PC-3 (cell line): ENCODE measurements around the gene FBXO48. TPM values are rescaled to one million over a fixed set of nuclear protein-coding genes. Genes with fewer than 3 reads are reported as not detected.

ENCODE experiments used
- ATAC-seq: fragments of 200-7000 bp; cut with Tn5 transposase; 2 replicates; pipeline ENCODE4 v1.9.1; 2020; ENCODE audit warnings: mild to moderate bottlenecking, moderate library complexity
- BruUV-seq: library from RNA; stranded (reverse); fragments of 400-500 nt; replicated peaks from 2 replicates; lab custom pipeline; 2021; lab: Mats Ljungman, UMichigan
- CTCF ChIA-PET: fragments of 300-600 bp; sonication (Branson Sonifier 250); formaldehyde crosslinking; loops from one replicate; lab custom pipeline; 2022; ENCODE audit warnings: antibody characterized with exemption; lab: Charles Lee
- POLR2A ChIA-PET: fragments of 300-600 bp; sonication (Branson Sonifier 250); formaldehyde crosslinking; loops from one replicate; lab custom pipeline; 2022; ENCODE audit warnings: antibody characterized with exemption; ENCODE audit not compliant: unreplicated experiment; lab: Charles Lee
- DNase-seq: peaks from one replicate; pipeline ENCODE4 v3.0.0-alpha.2; 2015
- H2AFZ ChIP-seq: fragments of 300-600 bp; sonication (generic); 2 replicates; pipeline ENCODE4 v1.6.0; 2016; ENCODE audit warnings: antibody characterized with exemption, low read length
- H3F3A ChIP-seq: fragments of 300-600 bp; sonication (generic); one replicate; pipeline ENCODE4 v1.6.0; 2017; ENCODE audit warnings: antibody characterized with exemption, low read length, control low read depth, mild to moderate bottlenecking; ENCODE audit not compliant: unreplicated experiment
- H3K27ac ChIP-seq: fragments of 300-600 bp; sonication (generic); 2 replicates; pipeline ENCODE4 v1.5.1; 2016; ENCODE audit warnings: mild to moderate bottlenecking, low read length
- H3K27me3 ChIP-seq: fragments of 300-600 bp; sonication (generic); 2 replicates; pipeline ENCODE4 v1.6.1; 2016; ENCODE audit warnings: low read length, mixed read lengths
- H3K36me3 ChIP-seq: fragments of 300-600 bp; sonication (generic); 2 replicates; pipeline ENCODE4 v1.6.1; 2016; ENCODE audit warnings: low read depth, mixed run types, low read length, mixed read lengths
- H3K4me1 ChIP-seq: fragments of 300-600 bp; sonication (generic); 2 replicates; pipeline ENCODE4 v1.5.1; 2016; ENCODE audit warnings: low read length; ENCODE audit not compliant: insufficient read depth
- H3K4me2 ChIP-seq: fragments of 300-600 bp; sonication (generic); 2 replicates; pipeline ENCODE4 v1.6.0; 2016; ENCODE audit warnings: low read length
- H3K4me3 ChIP-seq: fragments of 300-600 bp; sonication (generic); 2 replicates; pipeline ENCODE4 v1.5.1; 2016; ENCODE audit warnings: mild to moderate bottlenecking, low read length, mixed read lengths
- H3K79me2 ChIP-seq: fragments of 300-600 bp; sonication (generic); 2 replicates; pipeline ENCODE4 v1.6.1; 2017; ENCODE audit warnings: low read length, mixed read lengths
- H3K9ac ChIP-seq: fragments of 300-600 bp; sonication (generic); 2 replicates; pipeline ENCODE4 v1.6.0; 2016; ENCODE audit warnings: mild to moderate bottlenecking, low read length
- H3K9me2 ChIP-seq: fragments of 300-600 bp; sonication (generic); replicated peaks from 2 replicates; pipeline ENCODE4 v1.6.1; 2016; ENCODE audit warnings: mixed run types, low read length, mixed read lengths
- H3K9me3 ChIP-seq: fragments of 300-600 bp; sonication (generic); 2 replicates; pipeline ENCODE4 v1.6.1; 2016; ENCODE audit warnings: low read length, mixed read lengths
- H4K20me1 ChIP-seq: fragments of 300-600 bp; sonication (generic); 2 replicates; pipeline ENCODE4 v1.6.1; 2016; ENCODE audit warnings: low read length, mixed read lengths
- CTCF ChIP-seq: fragments of 300-600 bp; sonication (generic); conservative IDR thresholded peaks from 2 replicates; pipeline ENCODE4 v1.5.1; 2017; ENCODE audit warnings: antibody characterized with exemption, low read depth, mild to moderate bottlenecking, low read length
- EZH2 ChIP-seq: fragments of 300-600 bp; sonication (generic); IDR thresholded peaks from one replicate; pipeline ENCODE4 v1.6.1; 2017; ENCODE audit warnings: antibody characterized with exemption, mild to moderate bottlenecking, low read length; ENCODE audit not compliant: unreplicated experiment
- EZH2phosphoT487 ChIP-seq: fragments of 300-600 bp; sonication (generic); IDR thresholded peaks from 2 replicates; pipeline ENCODE4 v1.6.1; 2018; ENCODE audit warnings: mild to moderate bottlenecking, antibody characterized with exemption, low read length, borderline replicate concordance
- intact Hi-C: fragments of 100-400 bp; cut with micrococcal nuclease; formaldehyde crosslinking; loops from 2 replicates; pipeline ENCODE4 v1.9.0; 2023
- total RNA-seq: library from RNA; depleted of rRNA; stranded (reverse); fragments of >200 nt; gene quantifications from 2 replicates; pipeline ENCODE4 v1.2.3, GENCODE V29; 2014

Gene FBXO48
- total RNA-seq, 1 experiment from 2014 or later = 0.91 TPM

GRCh38 chr2:68434981-68435380 lies 32.1 kb downstream of the FBXO48 start:
- H3K27me3 ChIP-seq = no peaks in the 10 kb centered on the region
- ChIA-PET POLR2A (no interaction called here), CTCF (no interaction called here)
- intact Hi-C loops = no loop called here
- H3K4me3 ChIP-seq = no peak overlapping the region
- no peak overlapping the region for H2AFZ ChIP-seq
- no peaks in the 10 kb centered on the region for H3K79me2 ChIP-seq
- ATAC-seq = no peak
- TF ChIP-seq EZH2phosphoT487 = no peak
- TF ChIP-seq CTCF = no peak
- no peak for TF ChIP-seq EZH2
- H3K4me2 ChIP-seq = no peak overlapping the region
- no peaks in the 10 kb centered on the region for H3K36me3 ChIP-seq
- H3K9me2 ChIP-seq = no peaks in the 10 kb centered on the region
- no peak for DNase-seq
- no peaks in the 10 kb centered on the region for H3F3A ChIP-seq
- H3K4me1 ChIP-seq = no peaks in the 10 kb centered on the region
- H3K9me3 ChIP-seq = no peaks in the 10 kb centered on the region
- no TSS peak for BruUV-seq
- H3K27ac ChIP-seq = no peak overlapping the region
- H3K9ac ChIP-seq = no peak overlapping the region
- no peaks in the 10 kb centered on the region for H4K20me1 ChIP-seq

- H3K36me3 ChIP-seq = no peaks in the 10 kb centered on the region
- no peak overlapping the region for H3K9ac ChIP-seq
- no peaks in the 10 kb centered on the region for H3K9me3 ChIP-seq
- H3F3A ChIP-seq = no peaks in the 10 kb centered on the region
- no peaks in the 10 kb centered on the region for H3K9me2 ChIP-seq
- H3K4me2 ChIP-seq = no peak overlapping the region
- H3K4me1 ChIP-seq = no peaks in the 10 kb centered on the region
- no peak overlapping the region for H3K4me3 ChIP-seq
- no peaks in the 10 kb centered on the region for H3K27me3 ChIP-seq
- intact Hi-C loops = no loop called here
- no peak overlapping the region for H3K27ac ChIP-seq
- H2AFZ ChIP-seq = no peak overlapping the region
- no peaks in the 10 kb centered on the region for H4K20me1 ChIP-seq
- POLR2A ChIA-PET = no interaction called here
- no peak for DNase-seq
- no peak for ATAC-seq
- TF ChIP-seq EZH2phosphoT487 (no peak), EZH2 (no peak), CTCF (no peak)
- CTCF ChIA-PET = no interaction called here
- BruUV-seq = no TSS peak
- no peaks in the 10 kb centered on the region for H3K79me2 ChIP-seq
Observed at GRCh38 chr2:68432696-68433658, 34.1 kb downstream of the FBXO48 start.

- H3K9me3 ChIP-seq = no peaks in the 10 kb centered on the region
- no TSS peak for BruUV-seq
- H3K4me3 ChIP-seq = no peak overlapping the region
- POLR2A ChIA-PET = no interaction called here
- no peaks in the 10 kb centered on the region for H3K27me3 ChIP-seq
- DNase-seq = no peak
- no peak for TF ChIP-seq EZH2phosphoT487
- TF ChIP-seq CTCF = no peak
- intact Hi-C loops = no loop called here
- no peaks in the 10 kb centered on the region for H3K9me2 ChIP-seq
- H3F3A ChIP-seq = no peaks in the 10 kb centered on the region
- no peak for ATAC-seq
- H3K27ac ChIP-seq = no peak overlapping the region
- H3K79me2 ChIP-seq = no peaks in the 10 kb centered on the region
- CTCF ChIA-PET = no interaction called here
- no peak overlapping the region for H3K4me2 ChIP-seq
- peaks cover 13% of the 10 kb centered on the region for H3K4me1 ChIP-seq
- no peak overlapping the region for H2AFZ ChIP-seq
- no peaks in the 10 kb centered on the region for H3K36me3 ChIP-seq
- no peaks in the 10 kb centered on the region for H4K20me1 ChIP-seq
- H3K9ac ChIP-seq = no peak overlapping the region
Observed at GRCh38 chr2:68431316-68431972, 35.6 kb downstream of the FBXO48 start.
